HUDEP-2 (cell line): ENCODE data around the gene DSCAML1.

Experiments used
- DNase-seq, 76 experiments: peaks; one replicate each; lab custom pipeline; 2025; ENCODE audit not compliant: unreplicated experiment in 76 of 76; lab: John Stamatoyannopoulos, UW

Gene DSCAML1

DNA sequence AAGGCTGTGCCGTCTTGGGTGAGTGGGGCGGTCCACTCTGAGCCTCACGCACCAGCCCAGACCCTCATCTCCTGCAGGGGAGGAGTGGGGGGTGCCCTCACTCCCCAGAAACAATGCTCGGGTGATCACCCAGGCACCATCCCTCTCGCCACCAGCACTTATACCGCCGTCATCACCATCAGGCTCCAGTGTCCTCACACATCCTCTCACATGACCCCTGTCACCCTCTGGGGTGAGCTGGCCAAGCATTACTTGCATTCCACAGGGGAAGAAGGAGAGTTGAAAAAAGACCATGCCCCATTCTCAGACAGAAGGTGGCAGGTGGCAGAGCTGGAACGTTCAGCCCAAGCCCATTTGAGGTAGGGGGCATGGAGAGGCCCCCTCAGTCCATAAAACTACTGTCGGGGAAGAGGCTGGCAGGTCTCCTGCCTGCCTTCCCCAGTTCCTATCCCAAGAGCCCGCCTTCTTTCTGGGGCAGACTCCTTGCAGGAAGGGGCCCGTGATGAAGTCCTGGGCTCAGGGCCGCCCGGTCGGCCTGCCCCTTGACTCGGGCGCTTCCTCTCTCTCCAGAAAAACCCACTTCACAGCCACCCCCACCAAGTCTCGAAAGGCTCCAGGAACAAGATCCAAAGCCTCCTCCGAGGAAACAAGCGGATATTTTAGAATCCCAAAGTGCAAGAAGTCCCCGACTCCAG is 153.3 kb downstream of the DSCAML1 start:
- no peak for DNase-seq

- no peak for DNase-seq
These were observed 154.2 kb downstream of the DSCAML1 start for GRCh38 chr11:117642835-117643234.

- no peak for DNase-seq
These were observed 154.6 kb downstream of the DSCAML1 start for GRCh38 chr11:117642396-117642795.

DNA sequence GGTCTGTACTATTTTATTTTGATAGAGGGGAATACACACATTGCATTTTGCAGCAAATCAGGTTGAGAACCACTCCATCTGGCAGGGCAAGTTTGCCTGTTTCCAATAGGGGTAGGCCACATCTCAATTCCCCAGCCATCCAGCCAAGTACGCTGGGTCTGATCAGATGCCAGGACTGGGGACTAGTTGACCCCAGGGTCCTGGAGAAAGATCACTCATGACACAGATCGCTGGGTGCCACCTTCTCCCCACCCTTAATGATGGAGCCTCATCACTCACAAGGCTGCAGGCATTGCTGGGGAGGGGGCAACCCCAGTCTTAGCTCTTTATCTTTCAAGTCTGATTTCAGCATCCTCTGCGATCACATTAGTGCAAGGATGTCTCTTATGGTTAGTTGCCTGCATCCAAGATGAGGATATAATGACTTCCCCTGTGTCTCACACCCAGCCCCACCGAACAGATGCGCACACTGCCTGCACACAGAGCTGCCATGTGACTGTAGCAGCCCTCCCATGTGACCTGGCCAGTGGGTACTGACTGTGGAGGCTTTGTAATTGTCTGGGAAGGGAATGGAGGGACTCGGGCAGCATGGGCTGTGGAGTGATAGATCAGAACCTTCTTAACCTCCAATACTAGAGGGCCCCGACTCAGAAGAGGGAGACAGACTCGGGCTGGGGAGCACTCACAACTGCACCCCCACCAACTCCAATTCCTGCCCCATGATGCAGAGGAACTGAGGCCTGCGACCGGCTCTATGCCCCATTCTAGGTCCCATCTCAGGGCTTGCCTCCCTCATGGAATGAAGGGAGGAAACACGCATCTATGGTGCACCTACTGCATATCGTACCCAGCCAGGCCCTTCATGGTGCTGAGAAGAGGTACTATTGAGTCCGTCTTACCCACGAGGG is 155.8 kb downstream of the DSCAML1 start:
- no peak for DNase-seq

GRCh38 chr11:117640041-117640440 is 157.0 kb downstream of the DSCAML1 start:
- no peak for DNase-seq

DNA sequence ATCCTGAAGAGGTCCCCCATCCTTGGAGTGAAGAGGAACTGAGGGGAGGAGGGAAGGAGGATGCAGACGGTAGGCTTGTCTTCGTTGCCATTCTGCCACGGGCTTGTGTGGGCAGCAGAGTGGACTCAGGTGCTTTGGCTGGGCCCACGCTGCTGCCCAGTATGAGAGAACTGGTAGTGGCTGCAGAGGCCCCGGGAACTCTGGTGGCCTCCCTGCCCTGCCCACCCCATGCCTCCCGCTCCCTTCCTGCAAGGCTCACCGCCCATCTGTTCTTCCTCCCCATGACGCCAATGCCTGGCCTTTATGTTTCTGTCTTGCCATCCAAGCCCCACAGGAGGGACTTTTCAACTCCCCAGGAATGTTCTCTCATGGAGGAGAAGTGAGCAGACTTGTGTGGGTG is 157.4 kb downstream of the DSCAML1 start:
- no peak for DNase-seq

- no peak for DNase-seq
These were observed 158.0 kb downstream of the DSCAML1 start for GRCh38 chr11:117638911-117639543.

DNA sequence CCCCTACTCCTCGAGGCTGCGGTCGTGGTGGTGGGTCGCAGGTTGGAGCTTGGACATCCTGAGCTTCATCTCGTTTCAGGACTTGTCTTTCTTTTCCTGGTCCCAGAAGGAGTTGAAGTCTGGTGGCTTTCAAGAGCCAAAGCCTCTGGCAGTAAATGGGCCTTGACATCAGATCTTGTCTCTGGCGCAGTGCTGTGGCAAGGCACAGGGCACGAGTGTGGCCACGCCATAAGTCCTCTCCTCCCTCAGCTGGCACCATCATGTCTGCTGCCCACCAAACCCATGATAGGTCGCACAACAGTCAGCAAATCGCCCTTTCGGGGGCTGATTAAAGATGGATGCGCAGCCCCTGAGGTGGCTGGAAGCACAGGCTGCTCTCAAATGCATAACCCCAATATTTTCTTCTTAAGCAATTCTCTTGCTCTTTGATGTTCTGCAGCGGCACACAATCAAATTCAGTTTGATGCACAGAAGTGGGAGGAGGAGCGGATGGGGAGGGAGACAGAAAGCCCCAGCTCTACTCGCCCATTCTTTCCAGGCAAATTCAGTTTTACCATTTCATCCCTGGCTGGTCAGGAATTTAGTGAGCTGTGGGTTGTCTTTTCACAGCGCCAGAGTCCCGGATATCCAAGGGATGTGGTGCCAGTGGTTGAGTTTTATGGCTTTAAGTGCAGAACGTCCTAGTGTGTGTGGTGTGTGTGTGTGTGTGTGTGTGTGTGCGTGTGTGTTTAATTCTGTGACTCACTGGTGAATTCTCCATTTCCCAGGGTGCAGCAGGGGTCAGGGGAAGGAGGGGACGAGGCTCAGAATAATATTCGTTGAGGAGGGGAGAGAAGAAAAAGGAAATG is 162.0 kb downstream of the DSCAML1 start:
- no peak for DNase-seq

- no peak for DNase-seq
These were observed 162.8 kb downstream of the DSCAML1 start for GRCh38 chr11:117633976-117634755.

- no peak for DNase-seq
These were observed 163.7 kb downstream of the DSCAML1 start for GRCh38 chr11:117633186-117633754.

- DNase-seq: no peak
These were observed 164.7 kb downstream of the DSCAML1 start for GRCh38 chr11:117632306-117632705.

DNA sequence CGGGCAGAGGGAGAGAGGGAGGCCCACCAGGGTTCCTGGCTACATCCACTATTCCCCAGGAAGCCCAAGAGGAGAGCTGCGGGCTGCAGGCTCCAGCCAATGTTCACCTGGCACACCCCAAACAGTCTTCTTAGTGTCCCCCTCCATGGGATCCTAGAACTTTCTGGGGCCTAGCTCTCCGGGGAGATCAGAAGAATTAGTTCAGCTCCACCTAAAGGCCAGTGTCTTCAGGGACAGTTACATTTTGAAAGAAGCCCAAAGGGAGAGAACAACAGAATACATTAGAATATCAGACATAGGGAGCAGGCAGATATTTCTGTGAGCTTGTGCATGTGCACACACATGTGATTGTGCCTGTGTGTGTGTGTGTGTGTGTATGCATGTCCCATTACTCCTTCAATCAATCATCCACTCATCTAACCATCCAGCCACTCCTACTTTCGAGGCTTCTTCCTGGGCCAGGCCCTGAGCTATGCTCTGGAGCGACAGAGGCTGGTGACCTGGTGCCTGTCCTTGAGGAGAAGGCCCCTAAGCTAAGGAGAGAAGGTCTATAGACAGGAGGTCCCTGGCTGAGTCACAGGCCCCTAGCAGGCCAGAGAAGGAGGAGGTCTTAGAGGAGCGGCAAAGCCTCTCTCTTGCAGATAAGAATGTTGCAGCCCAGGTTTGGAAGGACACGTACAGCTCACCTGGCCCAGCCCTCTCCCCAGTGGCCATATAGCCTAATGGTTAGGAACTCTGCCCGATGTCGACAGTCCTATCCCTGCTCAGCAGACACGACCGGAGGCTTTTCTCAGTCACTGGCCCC is 165.5 kb downstream of the DSCAML1 start:
- no peak for DNase-seq

- DNase-seq: no peak
These were observed 167.0 kb downstream of the DSCAML1 start for GRCh38 chr11:117629891-117630538.

DNA sequence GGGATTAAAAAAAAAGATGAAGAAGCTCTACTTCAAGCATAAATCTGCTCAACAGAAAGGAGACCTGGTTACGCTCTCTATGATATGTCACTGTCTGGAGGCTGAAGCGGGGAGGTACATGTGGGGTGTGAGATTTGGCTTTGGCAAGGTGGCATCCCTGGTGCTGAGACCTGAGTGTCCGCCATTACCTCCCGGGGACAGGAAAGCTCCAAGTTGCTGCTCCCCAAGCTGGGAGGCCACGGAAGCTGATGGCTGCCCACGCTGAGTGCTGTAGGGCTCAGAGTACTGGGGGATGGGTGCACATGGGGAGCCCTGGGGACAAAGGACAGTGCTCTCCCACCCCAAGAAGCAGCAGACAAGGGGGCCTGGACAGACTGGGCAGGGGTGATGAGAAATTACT is 167.9 kb downstream of the DSCAML1 start:
- no peak for DNase-seq

GRCh38 chr11:117627259-117627658 is 169.8 kb downstream of the DSCAML1 start:
- no peak for DNase-seq

DNA sequence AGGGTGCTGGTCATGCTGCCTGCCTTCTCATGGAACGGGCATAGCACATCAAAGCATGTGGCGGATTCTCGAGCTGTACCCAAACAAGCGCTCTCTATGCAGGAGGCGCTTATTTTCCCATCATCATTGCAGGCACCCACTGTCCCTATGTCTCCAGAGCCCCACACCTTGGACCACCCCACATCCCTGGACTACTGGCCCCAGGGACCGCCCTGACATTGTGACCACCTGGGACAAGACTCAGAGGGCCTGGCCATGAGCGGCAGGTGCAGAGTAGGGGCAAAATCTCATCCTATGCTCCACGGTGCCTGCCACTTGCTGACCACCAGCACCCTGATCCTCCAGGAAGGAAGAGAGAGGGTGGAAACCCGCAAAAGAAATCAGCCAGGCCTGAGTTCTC is 170.4 kb downstream of the DSCAML1 start:
- DNase-seq: no peak

GRCh38 chr11:117625237-117625636 is 171.8 kb downstream of the DSCAML1 start:
- DNase-seq: no peak

GRCh38 chr11:117623831-117624271 is 173.2 kb downstream of the DSCAML1 start:
- DNase-seq: no peak
